ENCODE measurements around the gene MORC2. TPM values are rescaled to one million over a fixed set of nuclear protein-coding genes. Genes with fewer than 3 reads are reported as not detected.

Gene MORC2
- polyA plus RNA-seq, 3 donors = 34.7 to 37.7 (median 36.8) TPM

- DNase-seq (ENCODE audit: extremely low read depth in 1 of 11, low read depth in 9 of 11, low spot score in 4 of 11) = no peak
Observed at GRCh38 chr22:30902496-30903357, 65.8 kb downstream of the MORC2 start.

DNA sequence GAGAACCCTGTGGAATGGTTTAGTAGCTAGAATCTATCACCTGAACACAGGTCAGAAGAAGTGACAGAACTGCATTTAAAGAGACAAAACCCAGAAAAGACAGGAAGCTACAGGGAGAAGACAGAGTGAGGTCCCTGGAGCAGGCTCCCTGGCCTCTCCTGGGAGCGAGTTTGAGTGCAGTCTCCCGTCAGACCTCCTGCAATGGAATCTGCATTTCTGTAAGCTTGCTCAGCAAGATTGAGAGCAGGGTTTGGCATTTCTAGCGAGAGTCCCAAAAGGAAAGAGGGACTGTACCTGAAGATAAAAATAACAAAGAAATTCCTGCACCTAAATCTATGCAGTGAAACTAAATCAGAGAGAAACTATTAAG, 74.2 kb downstream of the MORC2 start:
- no peak for DNase-seq (ENCODE audit: extremely low read depth in 1 of 11, low read depth in 9 of 11, low spot score in 4 of 11)

DNA sequence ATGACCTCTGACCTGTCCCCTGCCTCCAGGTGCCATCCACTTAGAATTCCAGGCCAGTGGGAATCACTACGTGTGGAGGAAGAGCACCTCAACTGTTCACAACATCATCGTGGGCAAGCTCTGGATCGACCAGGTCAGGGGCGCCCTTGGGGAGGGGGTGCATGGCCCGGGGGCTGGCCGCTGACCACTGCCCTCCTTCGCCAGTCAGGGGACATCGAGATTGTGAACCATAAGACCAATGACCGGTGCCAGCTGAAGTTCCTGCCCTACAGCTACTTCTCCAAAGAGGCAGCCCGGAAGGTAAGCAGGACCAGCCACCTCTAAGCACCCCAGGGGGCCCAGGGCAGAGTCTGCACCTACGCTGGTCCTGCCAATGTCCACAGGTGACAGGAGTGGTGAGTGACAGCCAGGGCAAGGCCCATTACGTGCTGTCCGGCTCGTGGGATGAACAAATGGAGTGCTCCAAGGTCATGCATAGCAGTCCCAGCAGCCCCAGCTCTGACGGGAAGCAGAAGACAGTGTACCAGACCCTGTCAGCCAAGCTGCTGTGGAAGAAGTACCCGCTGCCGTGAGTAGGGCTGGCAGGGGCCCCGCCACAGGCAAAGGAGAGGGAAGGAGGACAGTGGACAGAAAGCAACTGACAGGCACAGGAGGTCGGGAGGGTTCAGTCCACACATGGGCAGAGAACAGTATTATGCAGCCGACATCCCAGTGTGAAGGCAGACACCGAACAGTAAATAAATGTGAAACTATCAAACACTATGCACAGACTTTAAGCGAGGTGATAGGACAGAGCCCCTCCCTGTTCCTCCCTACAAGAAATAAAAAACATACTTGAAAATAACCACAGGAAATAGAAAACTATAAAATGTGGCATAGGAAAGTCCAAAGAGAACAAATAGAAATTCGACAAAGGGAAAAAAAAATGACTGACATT, 74.9 kb downstream of the MORC2 start:
- no peak for DNase-seq (ENCODE audit: extremely low read depth in 1 of 11, low read depth in 9 of 11, low spot score in 4 of 11)

DNA sequence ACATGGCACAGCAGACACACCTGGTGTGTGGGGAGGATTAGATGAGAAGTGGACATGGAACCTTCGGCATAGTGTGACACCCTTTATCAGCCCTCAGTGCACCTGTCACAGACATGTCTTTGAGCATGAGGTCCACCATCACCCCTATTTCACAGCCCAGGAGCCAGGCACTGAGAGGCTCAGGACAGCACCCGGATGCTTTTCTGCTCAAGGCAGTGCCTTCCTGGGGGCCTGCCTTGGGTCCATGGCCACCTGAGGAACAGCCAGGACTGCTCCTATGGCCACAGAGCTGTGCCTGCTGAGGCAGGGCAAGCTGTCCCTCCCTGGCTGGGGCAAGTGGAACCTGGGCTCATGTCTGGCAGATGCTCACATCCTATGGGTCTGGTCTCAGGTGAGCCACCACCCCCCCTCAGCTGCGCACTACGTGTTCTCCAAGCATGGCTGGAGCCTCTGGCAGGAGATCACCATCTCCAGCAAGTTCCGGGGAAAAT, 75.8 kb downstream of the MORC2 start:
- no peak for DNase-seq (ENCODE audit: extremely low read depth in 1 of 11, low read depth in 9 of 11, low spot score in 4 of 11)

DNA sequence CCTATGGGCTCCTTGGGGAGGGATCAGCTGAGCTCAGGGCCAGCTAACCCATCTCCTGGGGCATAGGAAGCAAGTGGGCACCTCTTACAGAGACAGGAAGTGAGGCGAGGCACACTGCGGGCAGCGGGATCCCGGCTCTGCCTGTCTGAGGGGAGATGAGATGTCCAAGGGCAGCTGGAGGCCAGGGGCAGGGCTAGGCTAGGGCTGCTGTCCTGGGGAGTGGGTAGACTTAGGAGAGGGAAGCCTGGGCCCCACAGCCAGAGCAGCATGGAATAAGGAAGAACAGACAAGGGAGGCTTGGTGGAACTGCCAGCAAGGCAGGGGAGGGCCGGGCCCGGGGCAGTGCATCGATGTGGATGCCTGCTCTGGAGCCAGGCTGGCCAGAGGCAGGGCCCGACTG, 76.3 kb downstream of the MORC2 start:
- no peak for DNase-seq (ENCODE audit: extremely low read depth in 1 of 11, low read depth in 9 of 11, low spot score in 4 of 11)

DNA sequence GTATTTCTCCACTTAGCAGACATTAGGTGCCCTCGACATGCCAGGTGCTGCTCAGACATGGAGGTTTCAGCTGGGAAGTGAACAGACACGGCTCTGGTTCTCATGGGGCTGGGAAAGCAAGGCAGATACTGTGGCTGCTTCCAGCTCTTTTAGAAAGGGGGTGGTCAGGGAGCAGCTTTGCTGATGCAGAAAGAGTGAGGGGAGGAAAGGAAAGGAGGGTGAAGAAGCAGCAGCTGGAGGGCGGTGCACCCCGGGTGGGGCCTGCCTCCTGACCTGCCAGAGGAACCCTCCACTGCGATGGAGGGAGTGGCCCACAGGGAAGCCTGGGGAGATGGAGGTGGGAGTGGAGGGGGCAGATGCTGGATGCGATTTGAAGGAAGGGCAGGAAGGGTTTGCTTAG, 76.8 kb downstream of the MORC2 start:
- DNase-seq (ENCODE audit: extremely low read depth in 1 of 11, low read depth in 9 of 11, low spot score in 4 of 11) = no peak

DNA sequence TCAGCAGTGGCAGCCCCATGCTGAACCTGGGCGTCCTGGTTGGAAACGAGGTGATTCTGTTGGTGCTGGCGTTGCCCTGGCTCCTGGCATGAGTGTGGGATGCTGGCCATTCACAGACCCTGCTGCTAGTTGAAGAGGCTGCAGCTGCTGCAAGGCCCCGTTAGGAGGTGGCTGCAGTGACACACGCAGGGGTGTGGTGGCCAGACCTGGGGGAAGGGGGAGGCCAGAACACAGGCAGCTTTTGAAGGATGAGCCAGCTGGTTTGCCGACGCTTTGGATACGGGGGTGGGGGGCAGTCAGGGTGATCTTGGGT, 77.2 kb downstream of the MORC2 start:
- no peak for DNase-seq (ENCODE audit: extremely low read depth in 1 of 11, low read depth in 9 of 11, low spot score in 4 of 11)

DNA sequence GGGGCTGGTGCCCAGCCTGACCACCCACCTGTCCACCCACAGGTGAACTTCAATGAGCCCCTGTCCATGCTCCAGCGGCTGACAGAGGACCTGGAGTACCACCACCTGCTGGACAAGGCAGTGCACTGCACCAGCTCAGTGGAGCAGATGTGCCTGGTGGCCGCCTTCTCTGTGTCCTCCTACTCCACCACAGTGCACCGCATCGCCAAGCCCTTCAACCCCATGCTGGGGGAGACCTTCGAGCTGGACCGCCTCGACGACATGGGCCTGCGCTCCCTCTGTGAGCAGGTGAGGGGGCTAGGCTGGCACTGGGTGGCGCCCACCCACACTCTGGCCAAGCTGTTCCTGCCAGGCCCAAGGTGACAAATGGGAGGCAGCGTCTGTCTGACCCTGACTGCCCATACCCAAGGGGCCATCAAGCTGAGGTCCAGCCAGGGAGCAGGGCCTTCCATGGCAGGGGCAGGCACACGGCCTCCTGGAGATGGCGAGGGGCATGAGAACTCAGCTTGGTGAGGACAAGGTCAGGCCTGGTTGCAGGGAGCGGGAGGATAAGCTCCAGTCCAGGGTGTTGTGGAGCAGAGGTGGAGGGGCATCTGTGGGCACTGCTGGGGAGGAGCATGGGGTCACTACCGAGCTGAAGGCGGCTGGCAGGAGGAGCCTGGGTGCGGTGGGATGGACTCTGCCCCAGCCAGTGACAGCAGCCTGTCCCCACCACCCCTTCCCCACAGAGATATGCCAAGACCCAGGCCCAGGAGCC, 77.7 kb downstream of the MORC2 start:
- DNase-seq (ENCODE audit: extremely low read depth in 1 of 11, low read depth in 9 of 11, low spot score in 4 of 11) = no peak

DNA sequence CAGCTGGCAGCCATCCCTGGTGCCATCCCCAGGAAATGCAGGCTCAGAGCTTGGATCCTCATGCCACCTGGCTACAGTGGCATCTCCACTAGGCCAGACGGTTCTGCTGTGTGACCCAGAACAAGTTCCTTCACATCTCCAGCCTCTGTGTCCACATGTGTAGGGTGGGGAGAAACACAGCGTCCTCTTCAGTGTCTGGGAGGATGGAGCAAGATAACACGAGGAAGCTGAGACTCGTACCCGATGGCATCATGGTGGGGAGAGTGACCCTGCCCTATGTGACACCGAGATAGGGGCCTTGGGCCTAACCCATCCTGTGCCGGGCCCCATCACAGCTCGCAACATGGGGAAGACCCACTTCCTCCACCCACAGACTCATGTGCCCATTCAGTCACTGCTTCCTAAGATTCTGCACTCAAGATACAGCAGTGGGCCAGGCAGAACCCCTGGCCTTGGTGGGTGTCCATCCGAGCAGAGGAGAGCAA, 78.5 kb downstream of the MORC2 start:
- DNase-seq (ENCODE audit: extremely low read depth in 1 of 11, low read depth in 9 of 11, low spot score in 4 of 11) = no peak

DNA sequence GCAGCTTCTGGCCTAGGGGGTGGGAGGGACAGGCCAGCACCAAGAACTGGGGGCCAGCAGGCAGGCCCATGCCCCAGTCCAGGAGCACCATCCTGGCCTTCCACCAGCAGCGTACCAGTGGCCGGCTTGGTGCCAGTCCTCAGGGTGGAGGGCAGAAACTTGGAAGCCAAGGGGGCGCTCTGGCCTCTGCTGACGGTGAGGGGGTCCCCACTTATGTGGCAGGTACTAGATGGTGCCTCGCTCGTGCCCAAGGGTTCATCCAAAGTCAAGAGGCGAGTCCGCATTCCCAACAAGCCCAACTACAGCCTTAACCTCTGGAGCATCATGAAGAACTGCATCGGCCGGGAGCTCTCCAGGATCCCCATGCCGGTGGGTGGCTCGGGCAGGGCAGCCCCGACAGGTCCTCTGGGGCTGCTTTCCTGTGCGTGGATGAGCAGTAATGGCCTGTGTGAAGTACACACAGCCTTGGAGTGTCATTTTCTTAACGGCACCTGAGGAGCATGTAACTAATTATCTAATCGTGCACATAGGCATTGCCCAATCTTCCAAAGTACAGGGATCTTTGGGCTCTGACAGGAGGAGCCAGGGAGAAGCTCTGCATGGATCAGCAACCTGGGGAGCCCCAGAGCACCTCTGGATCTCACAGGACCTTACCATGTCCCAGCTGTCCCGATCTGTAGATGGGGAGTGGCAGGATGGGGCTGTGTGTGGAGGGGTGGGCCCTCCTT, 79.1 kb downstream of the MORC2 start:
- no peak for DNase-seq (ENCODE audit: extremely low read depth in 1 of 11, low read depth in 9 of 11, low spot score in 4 of 11)

- DNase-seq (ENCODE audit: extremely low read depth in 1 of 11, low read depth in 9 of 11, low spot score in 4 of 11) = no peak
Observed at GRCh38 chr22:30887861-30888260, 80.7 kb downstream of the MORC2 start.

GRCh38 chr22:30887453-30887852, 81.1 kb downstream of the MORC2 start:
- DNase-seq (ENCODE audit: extremely low read depth in 1 of 11, low read depth in 9 of 11, low spot score in 4 of 11) = no peak

DNA sequence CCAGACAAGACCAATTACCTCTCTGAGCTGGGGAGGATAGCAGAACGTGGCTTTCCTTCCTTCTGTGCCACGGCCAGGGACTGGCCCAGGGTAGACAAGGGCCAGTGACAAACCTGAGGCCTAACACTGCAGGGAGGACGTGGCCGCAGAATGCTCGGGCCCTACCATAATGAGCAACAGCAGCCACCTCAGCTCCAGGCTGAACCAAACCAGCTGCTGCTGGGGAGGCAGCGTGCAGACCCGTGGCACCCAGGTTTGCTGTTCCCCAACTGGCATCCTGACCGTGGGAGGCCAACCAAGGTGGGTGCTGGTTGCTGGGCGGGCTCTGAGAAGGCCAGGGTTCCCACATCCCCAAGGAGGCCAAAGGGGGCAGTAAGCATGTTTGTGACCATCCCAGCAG, 83.0 kb downstream of the MORC2 start:
- DNase-seq (ENCODE audit: extremely low read depth in 1 of 11, low read depth in 9 of 11, low spot score in 4 of 11) = no peak

- no peak for DNase-seq (ENCODE audit: extremely low read depth in 1 of 11, low read depth in 9 of 11, low spot score in 4 of 11)
Observed at GRCh38 chr22:30885001-30885366, 83.6 kb downstream of the MORC2 start.

DNA sequence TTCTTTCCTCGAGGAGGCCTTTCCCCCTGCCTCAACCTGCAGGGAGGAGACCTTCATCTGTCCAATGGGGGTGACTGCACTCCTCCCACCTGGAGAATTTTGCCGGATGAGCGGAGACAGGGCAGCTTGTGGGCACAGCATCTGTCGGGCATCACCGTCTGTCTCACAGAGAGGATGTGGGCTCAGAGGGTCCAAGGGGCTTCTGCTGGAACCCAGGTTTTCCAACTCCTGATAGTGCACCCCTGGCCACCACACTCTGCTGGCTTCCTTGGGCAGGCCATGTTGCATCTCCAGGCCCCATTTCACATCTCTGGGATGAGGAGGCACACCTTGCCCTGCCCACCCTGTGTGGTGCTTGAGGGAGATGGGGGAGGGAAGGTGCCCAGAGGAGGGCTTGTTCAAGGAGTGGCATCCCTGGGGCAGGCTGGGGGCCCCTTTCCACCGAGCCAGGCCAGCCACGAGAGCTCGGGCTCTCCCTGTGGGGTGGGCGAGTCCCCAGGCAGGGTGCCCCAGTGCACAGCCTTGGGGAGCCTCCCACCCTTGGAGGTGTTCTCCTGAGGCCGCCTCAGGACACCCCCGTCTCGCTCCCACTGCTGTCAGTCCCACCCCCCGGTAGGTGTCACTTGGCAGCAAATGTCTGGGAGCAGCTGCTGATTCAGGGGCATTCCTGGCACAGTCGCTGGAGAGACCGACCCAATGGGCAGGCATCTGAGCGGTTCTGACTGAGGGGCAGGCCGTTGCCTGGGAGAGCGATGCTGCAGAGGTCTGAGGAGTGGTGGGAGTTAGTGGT, 84.2 kb downstream of the MORC2 start:
- DNase-seq (ENCODE audit: extremely low read depth in 1 of 11, low read depth in 9 of 11, low spot score in 4 of 11) = no peak

DNA sequence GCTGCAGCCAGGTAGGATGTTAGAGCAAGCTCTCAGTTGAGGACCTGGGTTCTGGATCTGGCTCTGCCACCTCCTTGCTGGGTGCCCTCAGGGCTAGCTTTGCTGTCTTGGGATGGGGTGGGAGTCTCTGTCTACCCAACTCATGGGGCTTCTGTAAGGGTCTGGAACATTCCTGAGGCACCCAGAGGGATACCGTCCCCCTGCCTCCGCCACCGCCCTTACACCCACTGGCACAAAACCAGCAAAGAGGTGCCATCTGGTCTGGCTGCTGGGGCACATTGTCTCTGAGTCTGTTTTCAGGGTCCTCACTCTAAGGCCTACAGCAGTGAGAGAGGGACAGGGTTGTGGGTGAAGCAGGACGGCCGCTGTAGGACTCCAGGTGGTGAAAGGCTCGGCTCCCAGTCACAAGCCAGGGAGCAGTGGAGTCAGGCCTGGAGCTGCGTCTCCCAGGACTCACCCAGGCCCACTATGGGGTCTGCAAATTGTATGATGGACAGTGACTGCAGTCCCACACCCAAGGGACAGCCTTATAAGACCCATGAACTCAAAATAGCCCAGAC, 84.9 kb downstream of the MORC2 start:
- DNase-seq (ENCODE audit: extremely low read depth in 1 of 11, low read depth in 9 of 11, low spot score in 4 of 11) = no peak

DNA sequence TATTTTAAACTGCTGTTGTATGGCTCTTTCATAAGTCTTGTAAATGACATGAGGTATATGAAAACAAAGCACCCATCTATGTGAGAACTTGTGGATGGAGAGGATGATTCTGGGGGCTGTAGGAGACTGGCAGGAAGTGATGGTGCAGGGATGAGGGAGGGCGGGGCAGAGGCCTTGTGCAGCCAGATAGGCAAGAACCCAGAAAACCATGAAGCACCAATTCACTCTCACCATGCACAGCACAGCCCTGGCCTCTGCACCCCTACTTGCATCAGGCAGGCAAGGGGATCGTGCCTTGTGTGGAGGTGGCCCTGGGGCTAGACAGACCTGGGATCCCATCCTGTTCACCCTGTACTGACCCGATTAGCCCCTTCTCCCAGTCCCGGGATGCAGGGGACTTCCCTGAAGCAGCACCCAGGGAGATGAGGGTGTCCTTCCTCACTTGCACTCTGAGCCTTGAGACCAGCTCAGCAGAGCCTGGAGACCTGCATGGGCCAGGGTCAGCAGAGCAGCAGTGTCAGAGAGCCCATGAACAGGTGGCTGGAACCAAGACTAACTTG, 85.5 kb downstream of the MORC2 start:
- no peak for DNase-seq (ENCODE audit: extremely low read depth in 1 of 11, low read depth in 9 of 11, low spot score in 4 of 11)

Data from renal cortex interstitium (tissue), 11 donors.